HEK293T (cell line): ENCODE data around the gene ETV6.

ENCODE experiments used
- ARNT ChIP-seq: fragments of 450-650 bp; IDR thresholded peaks from 2 replicates; pipeline ENCODE4 v1.6.1; 2017; ENCODE audit warnings: mild to moderate bottlenecking
- BHLHE40 ChIP-seq: fragments of 450-650 bp; IDR thresholded peaks from 2 replicates; pipeline ENCODE4 v1.6.1; 2016; ENCODE audit warnings: mild to moderate bottlenecking, moderate library complexity, borderline replicate concordance
- ELF4 ChIP-seq: fragments of 450-650 bp; IDR thresholded peaks from 2 replicates; pipeline ENCODE4 v1.6.1; 2017; ENCODE audit warnings: antibody characterized with exemption
- FOXA1 ChIP-seq: fragments of 450-650 bp; IDR thresholded peaks from 2 replicates; pipeline ENCODE4 v1.6.1; 2016; ENCODE audit warnings: mild to moderate bottlenecking
- FOXK2 ChIP-seq: fragments of 450-650 bp; IDR thresholded peaks from 2 replicates; pipeline ENCODE4 v1.6.1; 2016; ENCODE audit warnings: mild to moderate bottlenecking
- FOXM1 ChIP-seq: fragments of 450-650 bp; IDR thresholded peaks from 2 replicates; pipeline ENCODE4 v1.6.1; 2017; ENCODE audit warnings: mild to moderate bottlenecking, borderline replicate concordance
- L3MBTL2 ChIP-seq: fragments of 450-650 bp; conservative IDR thresholded peaks from 2 replicates; pipeline ENCODE4 v1.6.1; 2016; ENCODE audit warnings: mild to moderate bottlenecking
- NFRKB ChIP-seq: fragments of 450-650 bp; IDR thresholded peaks from 2 replicates; pipeline ENCODE4 v1.6.1; 2016; ENCODE audit warnings: mild to moderate bottlenecking, moderate library complexity
- PKNOX1 ChIP-seq: fragments of 450-650 bp; IDR thresholded peaks from 2 replicates; pipeline ENCODE4 v1.6.1; 2016
- SP1 ChIP-seq: fragments of 450-650 bp; IDR thresholded peaks from 2 replicates; pipeline ENCODE4 v1.6.1; 2017
- SUZ12 ChIP-seq: fragments of 450-650 bp; IDR thresholded peaks from 2 replicates; pipeline ENCODE4 v1.6.1; 2016; ENCODE audit warnings: mild to moderate bottlenecking
- TARDBP ChIP-seq: fragments of 450-650 bp; IDR thresholded peaks from 2 replicates; pipeline ENCODE4 v1.6.1; 2016
- ZNF384 ChIP-seq: fragments of 450-650 bp; IDR thresholded peaks from 2 replicates; pipeline ENCODE4 v1.6.1; 2016

GRCh38 chr12:11827091-11828061, 177.9 kb downstream of the ETV6 start:
- TF ChIP-seq SP1 (no peak), FOXK2 (no peak), ZNF384 (no peak), TARDBP (no peak), PKNOX1 (no peak), SUZ12 (no peak), BHLHE40 (no peak), NFRKB (no peak), ELF4 (no peak), L3MBTL2 (no peak), FOXA1 (no peak), ARNT (no peak), FOXM1 (no peak)
